ENCODE measurements around the gene C1orf21.

C1orf21 gene

GRCh38 chr1:184467295-184467694 lies 80.5 kb downstream of the C1orf21 start:
- peaks cover 21% of the 10 kb centered on the region for H3K4me1 ChIP-seq
- H3K36me3 ChIP-seq = peaks cover 3% of the 10 kb centered on the region; the same call in 1 of the 2 replicates
- H3K4me3 ChIP-seq (ENCODE audit: low read depth, low read length) = no peak overlapping the region
- H3K27me3 ChIP-seq = no peaks in the 10 kb centered on the region
- DNase-seq = no peak
- no peak for TF ChIP-seq CTCF (IDR thresholded peaks at IDR 0.05; ENCODE audit: low read depth, low read length)
- H3K9me3 ChIP-seq = no peaks in the 10 kb centered on the region

- 0 out of 2 replicates have a peak, but pooled peaks cover 3% of the 10 kb centered on the region for H3K36me3 ChIP-seq
These were observed 82.6 kb downstream of the C1orf21 start for GRCh38 chr1:184469396-184469795.

GRCh38 chr1:184471686-184472085 lies 84.9 kb downstream of the C1orf21 start:
- TF ChIP-seq CTCF (IDR thresholded peaks at IDR 0.05; ENCODE audit: low read depth, low read length) = no peak
- Histone ChIP-seq H3K27me3 (no peaks in the 10 kb centered on the region), H3K4me3 (ENCODE audit: low read depth, low read length) (no peak overlapping the region), H3K9me3 (no peaks in the 10 kb centered on the region), H3K4me1 (peaks cover 17% of the 10 kb centered on the region), H3K36me3 (0 out of 2 replicates have a peak, but pooled peaks cover 3% of the 10 kb centered on the region)
- no peak for DNase-seq

More at GRCh38 chr1:184469396-184469795, 82.6 kb downstream of the C1orf21 start:
- DNase-seq = no peak
- no peak for TF ChIP-seq CTCF (IDR thresholded peaks at IDR 0.05; ENCODE audit: low read depth, low read length)
- Histone ChIP-seq H3K4me1 (peaks cover 17% of the 10 kb centered on the region), H3K9me3 (no peaks in the 10 kb centered on the region), H3K4me3 (ENCODE audit: low read depth, low read length) (no peak overlapping the region), H3K27me3 (no peaks in the 10 kb centered on the region)

GRCh38 chr1:184472136-184472535 lies 85.3 kb downstream of the C1orf21 start:
- Histone ChIP-seq H3K36me3 (0 out of 2 replicates have a peak, but pooled peaks cover 3% of the 10 kb centered on the region), H3K4me3 (ENCODE audit: low read depth, low read length) (no peak overlapping the region), H3K9me3 (no peaks in the 10 kb centered on the region), H3K4me1 (peaks cover 17% of the 10 kb centered on the region), H3K27me3 (no peaks in the 10 kb centered on the region)
- no peak for DNase-seq
- no peak for TF ChIP-seq CTCF (IDR thresholded peaks at IDR 0.05; ENCODE audit: low read depth, low read length)

- H3K4me1 ChIP-seq = peaks cover 11% of the 10 kb centered on the region
- no peaks in the 10 kb centered on the region for H3K9me3 ChIP-seq
- no peak for TF ChIP-seq CTCF (IDR thresholded peaks at IDR 0.05; ENCODE audit: low read depth, low read length)
- no peak overlapping the region for H3K4me3 ChIP-seq (ENCODE audit: low read depth, low read length)
- H3K27me3 ChIP-seq = no peaks in the 10 kb centered on the region
- DNase-seq = no peak
- peaks cover 6% of the 10 kb centered on the region; the same call in 1 of the 2 replicates for H3K36me3 ChIP-seq
These were observed 86.5 kb downstream of the C1orf21 start for GRCh38 chr1:184473176-184473966.

GRCh38 chr1:184476187-184476586 lies 89.4 kb downstream of the C1orf21 start:
- no peaks in the 10 kb centered on the region for H3K9me3 ChIP-seq
- DNase-seq = no peak
- H3K36me3 ChIP-seq = peaks cover 6% of the 10 kb centered on the region; the same call in 1 of the 2 replicates
- H3K27me3 ChIP-seq = no peaks in the 10 kb centered on the region
- no peaks in the 10 kb centered on the region for H3K4me1 ChIP-seq
- TF ChIP-seq CTCF (IDR thresholded peaks at IDR 0.05; ENCODE audit: low read depth, low read length) = no peak
- no peak overlapping the region for H3K4me3 ChIP-seq (ENCODE audit: low read depth, low read length)
